Effector memory CD4-positive, alpha-beta T cell (primary cell): ENCODE results near the gene TRDN.
"Not testable (repeated sequence)": the region's sequence is repeated elsewhere in the genome, so short reads cannot be mapped to it uniquely, and the experiment has no call there.

Experiments
- DNase-seq, 3 donors: peaks; one replicate each; pipeline ENCODE4 v3.0.0-alpha.2; 2020
- H3K27ac ChIP-seq: 2 replicates; pipeline ENCODE4 v1.7.0; 2013; ENCODE audit warnings: mild to moderate bottlenecking, low read length, moderate library complexity; ENCODE audit not compliant: insufficient read depth, poor library complexity, severe bottlenecking
- H3K27me3 ChIP-seq: replicated peaks from 2 replicates; pipeline ENCODE4 v1.7.0; 2013; ENCODE audit warnings: mild to moderate bottlenecking, low read length; ENCODE audit not compliant: insufficient read depth, control insufficient read depth, poor library complexity, severe bottlenecking
- H3K36me3 ChIP-seq: 2 replicates; pipeline ENCODE4 v1.7.0; 2013; ENCODE audit warnings: mild to moderate bottlenecking, low read length, moderate library complexity; ENCODE audit not compliant: control insufficient read depth, insufficient read depth
- H3K4me1 ChIP-seq: 2 replicates; pipeline ENCODE4 v1.7.0; 2013; ENCODE audit warnings: low read length, mild to moderate bottlenecking; ENCODE audit not compliant: control insufficient read depth, insufficient read depth, poor library complexity, severe bottlenecking
- H3K4me3 ChIP-seq: 2 replicates; pipeline ENCODE4 v1.7.0; 2013; ENCODE audit warnings: low read length, low read depth, mild to moderate bottlenecking; ENCODE audit not compliant: insufficient read depth, poor library complexity, severe bottlenecking
- H3K9me3 ChIP-seq: 2 replicates; pipeline ENCODE4 v1.7.0; 2013; ENCODE audit warnings: mild to moderate bottlenecking, low read length, moderate library complexity; ENCODE audit not compliant: control insufficient read depth

The TRDN gene

DNA sequence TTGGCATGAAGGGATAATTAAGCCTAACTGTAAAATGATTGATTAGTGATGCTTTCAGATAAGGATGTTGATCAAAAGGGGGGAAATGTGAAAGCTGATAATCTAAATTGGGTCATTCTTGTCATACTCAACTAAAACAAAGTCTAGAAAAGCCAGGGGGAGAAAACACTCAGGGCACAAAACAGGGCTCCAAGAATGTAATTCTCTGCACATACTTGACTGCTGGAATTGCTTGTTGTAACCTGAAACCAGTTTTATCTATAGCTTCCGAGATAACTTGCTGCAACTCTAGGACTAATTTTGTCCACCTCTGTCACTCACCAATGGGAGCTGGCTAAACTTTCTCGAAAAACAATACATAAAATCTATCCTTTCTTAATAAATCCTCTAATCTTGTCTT is 330.4 kb downstream of the TRDN start:
- no peak overlapping the region for H3K4me3 ChIP-seq
- no peak overlapping the region for H3K27ac ChIP-seq
- H3K4me1 ChIP-seq: no peaks in the 10 kb centered on the region
- no peaks in the 10 kb centered on the region for H3K36me3 ChIP-seq
- no peaks in the 10 kb centered on the region for H3K27me3 ChIP-seq
- no peaks in the 10 kb centered on the region for H3K9me3 ChIP-seq
- no peak for DNase-seq

DNA sequence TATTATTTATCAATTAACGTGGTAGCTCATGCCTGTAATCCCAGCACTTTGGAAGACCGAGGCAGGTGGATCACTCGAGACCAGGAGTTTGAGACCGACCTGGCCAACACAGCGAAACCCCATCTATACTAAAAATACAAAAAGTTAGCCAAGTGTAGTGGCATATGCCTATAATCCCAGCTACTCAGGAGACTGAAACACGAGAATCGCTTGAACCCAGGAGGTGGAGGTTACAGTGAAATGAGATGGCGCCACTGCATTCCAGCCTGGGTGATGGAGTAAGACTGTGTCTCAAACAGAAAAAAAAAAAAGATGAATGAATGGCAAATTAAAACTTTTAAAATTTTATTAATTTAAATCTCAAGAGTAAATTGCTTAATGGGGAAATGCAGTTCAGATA is 341.1 kb downstream of the TRDN start:
- no peaks in the 10 kb centered on the region for H3K27me3 ChIP-seq
- H3K27ac ChIP-seq: no peak overlapping the region
- H3K4me1 ChIP-seq: no peaks in the 10 kb centered on the region
- no peaks in the 10 kb centered on the region for H3K36me3 ChIP-seq
- H3K4me3 ChIP-seq: no peak overlapping the region
- DNase-seq: no peak
- no peaks in the 10 kb centered on the region for H3K9me3 ChIP-seq

DNA sequence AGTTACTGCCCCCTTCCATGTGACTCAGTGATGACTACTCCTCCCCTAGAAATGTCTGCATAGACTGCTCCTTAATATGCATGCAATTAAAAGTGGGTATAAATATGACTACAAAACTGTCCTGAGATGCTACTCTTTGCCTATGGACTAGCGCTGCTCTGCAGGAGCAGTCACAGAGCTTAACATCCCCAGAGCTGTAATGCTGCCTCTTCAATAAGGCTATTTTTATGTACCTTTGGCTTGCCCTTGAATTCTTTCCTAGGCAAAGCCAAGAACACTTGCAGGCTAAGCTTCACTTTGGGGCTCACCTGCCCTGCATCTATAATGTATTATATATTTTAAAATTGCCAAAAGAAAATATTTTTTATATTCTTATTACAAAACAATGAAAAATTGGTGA is 341.6 kb downstream of the TRDN start:
- no peaks in the 10 kb centered on the region for H3K4me1 ChIP-seq
- H3K27ac ChIP-seq: no peak overlapping the region
- H3K27me3 ChIP-seq: no peaks in the 10 kb centered on the region
- no peaks in the 10 kb centered on the region for H3K9me3 ChIP-seq
- H3K4me3 ChIP-seq: no peak overlapping the region
- no peaks in the 10 kb centered on the region for H3K36me3 ChIP-seq
- DNase-seq: no peak

DNA sequence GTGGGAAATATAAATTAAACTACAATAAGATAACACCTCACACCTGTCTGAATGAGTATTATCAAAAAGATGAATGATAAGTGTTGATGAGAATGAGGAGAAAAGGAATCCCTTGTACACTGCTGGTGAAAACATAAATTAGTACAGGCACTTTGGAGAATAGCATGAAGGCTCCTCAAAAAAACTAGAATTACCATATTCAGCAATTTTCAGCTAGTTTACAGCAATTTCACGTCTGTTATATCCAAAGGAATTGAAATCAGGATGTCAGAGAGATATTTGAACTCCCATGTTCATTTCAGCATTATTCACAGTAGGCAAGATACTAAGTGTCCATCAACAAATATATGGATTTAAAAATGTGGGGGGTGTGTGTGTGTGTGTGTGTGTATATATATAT is 348.1 kb downstream of the TRDN start:
- Histone ChIP-seq H3K36me3 (no peaks in the 10 kb centered on the region), H3K9me3 (no peaks in the 10 kb centered on the region), H3K4me3 (no peak overlapping the region), H3K27me3 (no peaks in the 10 kb centered on the region), H3K4me1 (no peaks in the 10 kb centered on the region), H3K27ac (no peak overlapping the region)
- DNase-seq: no peak

DNA sequence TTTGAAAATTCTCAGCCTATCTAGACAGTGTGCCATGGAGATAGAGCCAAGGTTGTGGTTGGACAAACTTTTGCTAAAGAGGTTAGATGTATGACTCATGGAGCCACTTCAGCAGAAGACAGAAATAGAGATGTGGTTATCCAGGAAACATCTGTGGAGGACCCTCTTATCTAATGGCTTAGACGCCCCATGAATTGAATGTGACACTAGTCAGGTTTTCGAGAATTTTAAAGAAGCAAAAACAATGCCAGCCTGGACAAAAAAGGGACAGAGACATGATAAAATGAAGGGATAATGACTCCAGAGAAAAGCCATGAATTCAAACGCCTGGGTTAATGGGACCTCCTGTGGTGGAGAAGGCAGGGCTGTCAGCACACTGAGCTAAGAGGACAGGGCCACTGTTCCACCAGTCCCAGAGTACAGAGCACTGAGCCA is 360.2 kb downstream of the TRDN start:
- no peak overlapping the region for H3K4me3 ChIP-seq
- no peaks in the 10 kb centered on the region for H3K27me3 ChIP-seq
- H3K36me3 ChIP-seq: no peaks in the 10 kb centered on the region
- no peak overlapping the region for H3K27ac ChIP-seq
- H3K4me1 ChIP-seq: no peaks in the 10 kb centered on the region
- no peaks in the 10 kb centered on the region for H3K9me3 ChIP-seq
- no peak for DNase-seq

DNA sequence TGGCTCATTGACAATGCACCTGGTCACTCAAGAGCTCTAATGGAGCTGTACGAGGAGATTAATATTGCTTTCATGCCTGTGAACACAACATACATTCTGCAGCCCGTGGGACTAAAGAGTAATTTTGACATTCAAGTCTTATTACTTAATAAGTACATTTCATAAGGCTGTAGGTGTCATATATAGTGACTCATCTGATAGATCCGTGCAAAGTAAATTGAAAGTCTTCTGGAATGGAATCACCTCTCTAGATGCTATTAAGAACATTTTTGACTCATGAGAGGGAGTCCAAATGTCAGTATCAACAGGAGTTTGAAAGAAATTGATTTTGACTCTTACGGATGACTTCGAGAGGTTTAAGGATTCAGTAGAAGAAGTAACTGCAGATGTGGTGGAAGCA is 372.8 kb downstream of the TRDN start:
- Histone ChIP-seq H3K4me1 (no peaks in the 10 kb centered on the region), H3K4me3 (no peak overlapping the region), H3K36me3 (no peaks in the 10 kb centered on the region), H3K9me3 (no peaks in the 10 kb centered on the region), H3K27me3 (no peaks in the 10 kb centered on the region), H3K27ac (no peak overlapping the region)
- no peak for DNase-seq

DNA sequence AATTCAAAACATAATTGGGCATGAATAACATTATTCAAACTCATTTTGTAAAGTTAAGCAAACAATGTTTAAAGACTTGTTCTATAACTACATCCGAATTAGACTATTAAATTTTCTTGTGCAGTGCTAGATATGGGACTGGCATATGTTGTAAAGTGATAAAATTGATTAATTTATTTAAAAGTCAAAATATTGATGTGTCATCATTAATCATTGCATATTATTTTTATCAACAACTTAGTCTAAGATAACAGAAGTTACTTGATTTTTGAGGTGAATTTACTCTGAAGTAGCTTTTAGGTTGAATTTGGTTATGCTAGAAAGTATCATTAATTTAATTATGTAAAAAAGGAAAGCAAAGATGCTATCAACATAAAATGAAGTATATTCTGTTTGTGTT is 396.1 kb downstream of the TRDN start:
- Histone ChIP-seq H3K27ac (no peak overlapping the region), H3K4me1 (no peaks in the 10 kb centered on the region), H3K36me3 (no peaks in the 10 kb centered on the region), H3K27me3 (no peaks in the 10 kb centered on the region), H3K9me3 (no peaks in the 10 kb centered on the region), H3K4me3 (no peak overlapping the region)
- DNase-seq: no peak

DNA sequence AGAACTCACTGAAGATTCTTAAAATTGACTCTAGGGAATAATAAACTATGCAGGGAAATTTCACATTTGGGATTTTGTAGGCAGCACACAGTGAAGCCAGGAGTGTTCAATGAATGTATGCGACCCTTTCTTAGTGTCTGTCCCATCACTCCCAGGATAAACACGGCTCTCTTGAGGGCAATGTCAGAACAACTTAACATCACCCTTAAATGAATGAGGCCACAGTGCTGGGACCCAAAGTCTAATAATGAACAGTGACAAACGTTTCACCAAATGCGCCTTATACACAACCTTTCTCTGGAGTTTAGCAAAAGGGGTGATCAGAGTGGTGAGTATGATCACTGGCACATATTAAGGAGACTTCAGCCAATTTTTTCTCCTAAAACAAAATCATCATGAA is 403.4 kb downstream of the TRDN start:
- no peaks in the 10 kb centered on the region for H3K9me3 ChIP-seq

DNA sequence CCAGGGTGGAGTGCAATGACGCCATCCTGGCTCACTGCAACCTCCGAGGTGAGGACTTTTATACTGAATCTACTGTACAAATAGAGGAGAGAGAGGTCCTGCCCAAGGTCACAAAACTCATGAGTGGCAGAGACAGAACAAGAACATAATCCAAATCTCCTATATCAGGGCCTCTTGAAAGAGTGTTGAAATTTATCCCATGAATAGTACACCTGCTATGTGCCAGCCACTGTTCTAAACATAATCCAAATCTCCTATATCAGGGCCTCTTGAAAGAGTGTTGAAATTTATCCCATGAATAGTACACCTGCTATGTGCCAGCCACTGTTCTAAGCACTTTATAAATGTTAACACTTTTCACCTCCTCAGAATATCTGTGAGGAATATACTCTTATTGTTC is 409.0 kb downstream of the TRDN start:
- not testable (repeated sequence) for H3K4me1 ChIP-seq, H3K27ac ChIP-seq, H3K27me3 ChIP-seq, H3K36me3 ChIP-seq, H3K4me3 ChIP-seq, H3K9me3 ChIP-seq, DNase-seq

More for the DNA sequence above, 403.4 kb downstream of the TRDN start:
- DNase-seq: no peak
- Histone ChIP-seq H3K4me3 (no peak overlapping the region), H3K4me1 (no peaks in the 10 kb centered on the region), H3K27me3 (no peaks in the 10 kb centered on the region), H3K27ac (no peak overlapping the region), H3K36me3 (no peaks in the 10 kb centered on the region)

DNA sequence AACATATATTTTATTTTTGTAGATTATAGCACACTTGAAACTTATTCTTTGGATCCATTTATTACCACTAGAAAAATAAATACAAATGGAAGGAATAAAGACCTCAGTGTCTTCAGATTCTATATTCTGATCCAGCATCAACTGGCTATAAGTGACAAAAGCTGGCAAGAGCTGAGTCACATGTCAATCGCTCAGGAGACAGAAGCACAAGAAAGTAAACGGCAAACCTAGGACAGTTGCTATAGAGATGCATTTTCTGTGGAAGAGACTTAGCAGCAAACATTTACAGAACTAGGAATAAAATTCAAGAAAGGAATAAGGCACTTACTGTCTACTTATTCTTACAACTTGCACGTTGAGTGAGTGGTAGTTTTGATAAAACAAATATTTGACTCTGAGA is 410.4 kb downstream of the TRDN start:
- Histone ChIP-seq H3K4me3 (no peak overlapping the region), H3K4me1 (no peaks in the 10 kb centered on the region), H3K27ac (no peak overlapping the region), H3K9me3 (no peaks in the 10 kb centered on the region), H3K27me3 (no peaks in the 10 kb centered on the region), H3K36me3 (no peaks in the 10 kb centered on the region)
- no peak for DNase-seq

DNA sequence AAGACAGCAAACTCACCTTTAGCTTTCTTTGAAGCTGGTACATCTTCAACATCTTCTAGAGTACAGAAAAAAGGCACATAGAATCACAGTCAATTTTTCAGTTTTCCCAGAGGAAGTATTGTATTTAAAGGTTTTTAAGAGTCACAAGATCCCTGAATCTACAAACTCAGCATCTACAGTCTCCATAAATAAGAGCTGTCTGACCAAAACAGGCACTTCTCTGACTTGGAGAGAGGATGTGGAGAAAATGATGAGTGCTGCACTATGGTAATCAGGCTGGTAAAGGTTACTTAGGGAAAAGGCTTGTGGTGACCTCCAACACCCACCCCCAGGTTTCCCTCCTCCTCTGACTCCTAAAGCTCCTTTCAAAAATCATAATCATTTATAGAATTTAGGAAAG is 412.7 kb downstream of the TRDN start:
- no peaks in the 10 kb centered on the region for H3K36me3 ChIP-seq
- H3K27me3 ChIP-seq: no peaks in the 10 kb centered on the region
- no peaks in the 10 kb centered on the region for H3K9me3 ChIP-seq
- H3K4me1 ChIP-seq: no peaks in the 10 kb centered on the region
- H3K4me3 ChIP-seq: no peak overlapping the region
- H3K27ac ChIP-seq: no peak overlapping the region
- no peak for DNase-seq
